HG03135 (cell line): ENCODE results near the gene FAM50B.

Source experiments
- ATAC-seq: cut with Tn5 transposase; IDR thresholded peaks from one replicate; pipeline ENCODE4 v1.9.1; 2021; ENCODE audit warnings: mild to moderate bottlenecking, moderate library complexity; ENCODE audit not compliant: unreplicated experiment

The FAM50B gene

DNA sequence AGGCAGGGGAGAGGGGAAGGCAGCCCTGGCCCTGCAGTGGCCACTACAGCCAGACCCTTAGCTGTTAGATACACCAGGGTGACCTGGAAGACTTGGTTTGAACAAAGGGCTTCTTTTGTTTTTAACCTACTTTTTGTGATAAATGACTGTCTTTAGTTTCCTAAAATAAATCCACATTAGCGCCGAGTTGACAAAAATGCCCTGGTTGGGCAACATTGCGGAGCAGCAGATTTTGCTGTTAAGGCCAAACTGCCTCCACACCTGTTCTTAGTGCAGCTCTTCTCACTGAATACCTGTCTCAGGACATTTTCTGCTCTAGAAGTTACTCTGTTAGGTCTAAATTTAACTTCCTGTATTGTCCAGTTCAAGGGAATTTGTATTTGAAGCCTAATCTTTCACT is 42.7 kb downstream of the FAM50B start:
- ATAC-seq: no peak

GRCh38 chr6:3892603-3893002 is 43.4 kb downstream of the FAM50B start:
- ATAC-seq: no peak

- ATAC-seq: no peak
Measured at GRCh38 chr6:3893487-3893886, 44.3 kb downstream of the FAM50B start.

DNA sequence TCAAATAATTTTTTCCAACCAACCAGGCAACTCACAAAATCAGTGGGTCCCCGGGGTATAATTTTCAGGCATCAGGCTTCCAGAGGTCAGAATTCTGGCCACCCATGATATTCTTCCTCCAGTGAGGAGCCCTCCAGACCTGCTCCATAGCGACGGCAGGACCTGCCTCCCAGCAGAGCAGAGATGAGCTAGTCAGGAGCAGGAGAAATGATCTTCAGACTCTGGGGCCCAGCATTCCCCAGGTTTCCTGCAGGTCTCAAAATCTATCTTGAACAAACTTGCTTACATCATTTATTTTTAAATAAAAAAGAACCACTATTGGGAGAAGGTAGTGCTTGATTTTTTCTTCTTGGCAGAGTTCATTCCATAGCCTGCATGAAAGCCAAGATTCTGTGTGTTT is 44.7 kb downstream of the FAM50B start:
- ATAC-seq: no peak

GRCh38 chr6:3894590-3895311 is 45.6 kb downstream of the FAM50B start:
- no peak for ATAC-seq

GRCh38 chr6:3895312-3895653 is 46.1 kb downstream of the FAM50B start:
- ATAC-seq: no peak

DNA sequence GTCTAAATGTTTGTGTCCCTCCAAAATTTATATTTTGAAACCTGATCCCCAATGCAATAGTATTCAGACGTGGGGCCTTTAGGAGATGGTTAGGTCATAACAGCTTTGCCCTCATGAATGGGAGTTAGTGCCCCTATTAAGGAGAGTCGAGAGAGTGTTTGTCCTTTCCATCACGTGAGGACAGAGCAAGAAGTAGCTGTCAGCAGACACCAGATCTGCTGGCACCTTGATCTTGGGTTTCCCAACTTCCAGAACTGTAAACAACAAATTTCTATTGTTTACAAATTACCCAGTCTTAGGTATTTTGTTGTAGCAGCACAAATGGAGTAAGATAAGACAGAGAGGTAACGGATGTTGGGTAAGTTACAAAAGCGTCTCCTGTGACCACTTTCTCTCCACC is 46.6 kb downstream of the FAM50B start:
- no peak for ATAC-seq

GRCh38 chr6:3898265-3898994 is 49.3 kb downstream of the FAM50B start:
- ATAC-seq: no peak

DNA sequence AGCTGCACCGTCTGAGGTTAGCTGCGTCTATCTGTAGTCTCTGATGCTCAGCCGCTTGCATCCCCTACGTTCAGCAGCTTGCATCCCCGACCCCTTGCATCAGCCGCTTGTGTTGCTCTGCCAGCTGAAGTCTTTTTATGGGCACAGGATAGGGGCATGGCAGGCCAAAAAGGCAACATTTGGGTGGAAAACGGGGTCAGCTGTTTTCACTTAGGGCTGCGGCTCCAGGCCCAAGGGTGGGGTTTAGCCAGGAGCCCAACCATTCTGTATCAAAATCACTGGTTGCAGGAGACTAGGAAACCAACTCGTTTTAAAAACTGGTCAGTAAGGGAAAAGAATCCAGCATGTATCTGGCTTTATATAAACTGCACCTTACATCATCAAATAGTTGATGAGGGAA is 49.9 kb downstream of the FAM50B start:
- ATAC-seq: no peak

GRCh38 chr6:3899970-3900439 is 50.8 kb downstream of the FAM50B start:
- no peak for ATAC-seq
